Skeletal muscle satellite cell (primary cell): Measurements from ENCODE around the gene EPHB1.

ENCODE experiments used
- H3K27me3 ChIP-seq: 2 replicates; pipeline ENCODE4 v1.7.0; 2013; ENCODE audit warnings: low read length; ENCODE audit not compliant: control insufficient read depth, insufficient read depth
- H3K36me3 ChIP-seq: 2 replicates; pipeline ENCODE4 v1.7.0; 2013; ENCODE audit warnings: mild to moderate bottlenecking, control low read depth, low read length; ENCODE audit not compliant: insufficient read depth
- H3K4me1 ChIP-seq: 2 replicates; pipeline ENCODE4 v1.7.0; 2013; ENCODE audit warnings: low read length; ENCODE audit not compliant: control insufficient read depth, insufficient read depth
- H3K4me2 ChIP-seq: 2 replicates; pipeline ENCODE4 v1.7.0; 2013; ENCODE audit warnings: mild to moderate bottlenecking, low read length
- H3K4me3 ChIP-seq: 2 replicates; pipeline ENCODE4 v1.7.0; 2013; ENCODE audit warnings: low read length
- H3K9ac ChIP-seq: 2 replicates; pipeline ENCODE4 v1.7.0; 2013; ENCODE audit warnings: mild to moderate bottlenecking, low read depth, low read length, moderate library complexity
- H3K9me3 ChIP-seq: replicated peaks from 2 replicates; pipeline ENCODE4 v1.7.0; 2013; ENCODE audit warnings: mild to moderate bottlenecking, control low read depth, low read length

EPHB1 gene

GRCh38 chr3:134903837-134904236, 108.8 kb downstream of the EPHB1 start:
- Histone ChIP-seq H3K36me3 (no peaks in the 10 kb centered on the region), H3K9me3 (no peaks in the 10 kb centered on the region), H3K4me3 (no peak overlapping the region), H3K4me1 (no peaks in the 10 kb centered on the region), H3K4me2 (no peak overlapping the region), H3K27me3 (no peaks in the 10 kb centered on the region), H3K9ac (no peak overlapping the region)

DNA sequence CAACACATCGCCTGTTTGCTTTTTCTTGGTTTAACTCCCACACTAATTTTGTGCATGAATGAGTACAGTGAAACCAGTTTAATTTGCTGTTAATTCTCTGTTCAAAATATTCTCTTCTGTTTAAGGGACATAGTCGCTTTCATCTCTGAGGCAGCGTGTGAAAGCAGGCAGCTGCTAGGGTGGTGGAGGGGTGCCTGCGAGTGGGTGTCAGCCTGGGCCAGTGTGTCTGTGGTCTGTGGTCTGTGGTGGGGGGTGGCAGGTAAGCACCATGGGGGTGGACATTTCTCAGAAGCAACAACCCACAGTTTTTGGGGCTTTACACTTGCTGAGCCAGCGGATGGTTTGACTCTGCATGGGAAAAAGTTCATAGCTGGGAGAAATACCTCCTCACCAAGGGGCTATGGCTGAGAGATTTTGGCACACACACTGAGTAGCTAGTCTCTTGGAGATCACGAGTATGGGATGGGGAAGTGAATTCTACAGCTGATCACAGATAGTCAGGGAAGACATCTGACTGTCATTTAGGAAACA, 109.2 kb downstream of the EPHB1 start:
- Histone ChIP-seq H3K4me2 (no peak overlapping the region), H3K4me1 (no peaks in the 10 kb centered on the region), H3K4me3 (no peak overlapping the region), H3K9ac (no peak overlapping the region), H3K9me3 (no peaks in the 10 kb centered on the region), H3K36me3 (no peaks in the 10 kb centered on the region), H3K27me3 (no peaks in the 10 kb centered on the region)

GRCh38 chr3:134904776-134905646, 110.0 kb downstream of the EPHB1 start:
- no peaks in the 10 kb centered on the region for H3K36me3 ChIP-seq
- no peak overlapping the region for H3K4me2 ChIP-seq
- no peaks in the 10 kb centered on the region for H3K4me1 ChIP-seq
- no peak overlapping the region for H3K9ac ChIP-seq
- H3K9me3 ChIP-seq, result no peaks in the 10 kb centered on the region
- H3K27me3 ChIP-seq, result no peaks in the 10 kb centered on the region
- H3K4me3 ChIP-seq, result no peak overlapping the region

DNA sequence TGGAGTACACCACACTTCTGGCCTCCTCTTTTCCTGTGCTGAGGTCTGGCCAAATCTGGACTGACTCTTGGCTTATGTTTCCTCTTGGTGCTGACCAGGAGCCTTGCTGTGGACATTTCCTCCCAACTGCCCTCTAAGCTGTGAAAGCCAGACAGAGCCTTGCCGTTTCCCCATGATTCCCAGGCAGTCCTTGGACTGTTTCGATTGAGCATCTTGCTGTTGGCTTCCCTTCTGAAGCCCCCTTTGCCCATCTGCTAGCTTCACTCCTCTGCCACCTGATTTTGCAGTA, 110.5 kb downstream of the EPHB1 start:
- Histone ChIP-seq H3K9ac (no peak overlapping the region), H3K4me2 (no peak overlapping the region), H3K4me3 (no peak overlapping the region), H3K36me3 (no peaks in the 10 kb centered on the region), H3K4me1 (no peaks in the 10 kb centered on the region), H3K27me3 (no peaks in the 10 kb centered on the region), H3K9me3 (no peaks in the 10 kb centered on the region)

DNA sequence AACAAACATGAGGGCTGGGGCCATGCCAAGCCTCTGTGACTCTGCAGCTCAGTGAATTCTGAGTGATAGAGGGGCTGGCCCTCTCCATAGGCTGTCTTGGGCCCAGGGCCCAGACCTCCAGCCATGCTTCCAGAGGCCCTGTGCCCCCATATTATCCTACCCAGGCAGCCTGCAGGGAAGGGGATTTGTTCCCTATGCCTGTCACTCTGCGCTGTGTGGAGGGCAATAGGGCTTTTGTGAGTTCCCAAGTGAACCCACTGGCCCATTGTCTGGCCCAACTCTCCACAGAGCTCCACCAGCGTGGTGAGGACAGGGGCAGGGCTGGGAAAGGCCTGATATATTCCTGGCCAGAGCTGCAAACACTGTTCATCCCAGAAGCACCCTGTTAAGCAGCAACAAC, 113.2 kb downstream of the EPHB1 start:
- no peaks in the 10 kb centered on the region for H3K36me3 ChIP-seq
- no peak overlapping the region for H3K9ac ChIP-seq
- H3K4me1 ChIP-seq, result no peaks in the 10 kb centered on the region
- no peak overlapping the region for H3K4me2 ChIP-seq
- no peaks in the 10 kb centered on the region for H3K9me3 ChIP-seq
- H3K4me3 ChIP-seq, result no peak overlapping the region
- H3K27me3 ChIP-seq, result no peaks in the 10 kb centered on the region

DNA sequence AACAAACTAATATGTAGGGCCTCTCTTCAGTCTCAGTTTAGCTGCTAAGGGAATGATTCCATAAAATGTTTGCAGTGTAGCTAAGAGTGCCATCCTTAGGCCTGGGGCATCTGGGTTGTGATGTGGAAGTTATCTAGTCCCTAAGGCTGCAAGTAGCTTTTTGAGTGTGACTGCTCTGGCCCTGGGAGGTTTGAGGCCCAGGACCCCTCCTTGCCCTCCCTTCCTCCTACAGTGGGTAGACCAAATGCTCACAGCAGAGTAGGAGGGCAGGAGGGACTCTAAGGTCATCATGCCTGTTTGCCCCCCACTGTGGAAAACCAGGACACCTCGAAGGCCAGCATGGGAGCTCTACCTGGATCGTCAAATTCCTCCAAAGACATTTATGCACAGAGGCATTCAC, 115.0 kb downstream of the EPHB1 start:
- H3K36me3 ChIP-seq, result no peaks in the 10 kb centered on the region
- no peak overlapping the region for H3K4me3 ChIP-seq
- H3K4me1 ChIP-seq, result no peaks in the 10 kb centered on the region
- no peaks in the 10 kb centered on the region for H3K9me3 ChIP-seq
- no peak overlapping the region for H3K4me2 ChIP-seq
- no peak overlapping the region for H3K9ac ChIP-seq
- H3K27me3 ChIP-seq, result no peaks in the 10 kb centered on the region

DNA sequence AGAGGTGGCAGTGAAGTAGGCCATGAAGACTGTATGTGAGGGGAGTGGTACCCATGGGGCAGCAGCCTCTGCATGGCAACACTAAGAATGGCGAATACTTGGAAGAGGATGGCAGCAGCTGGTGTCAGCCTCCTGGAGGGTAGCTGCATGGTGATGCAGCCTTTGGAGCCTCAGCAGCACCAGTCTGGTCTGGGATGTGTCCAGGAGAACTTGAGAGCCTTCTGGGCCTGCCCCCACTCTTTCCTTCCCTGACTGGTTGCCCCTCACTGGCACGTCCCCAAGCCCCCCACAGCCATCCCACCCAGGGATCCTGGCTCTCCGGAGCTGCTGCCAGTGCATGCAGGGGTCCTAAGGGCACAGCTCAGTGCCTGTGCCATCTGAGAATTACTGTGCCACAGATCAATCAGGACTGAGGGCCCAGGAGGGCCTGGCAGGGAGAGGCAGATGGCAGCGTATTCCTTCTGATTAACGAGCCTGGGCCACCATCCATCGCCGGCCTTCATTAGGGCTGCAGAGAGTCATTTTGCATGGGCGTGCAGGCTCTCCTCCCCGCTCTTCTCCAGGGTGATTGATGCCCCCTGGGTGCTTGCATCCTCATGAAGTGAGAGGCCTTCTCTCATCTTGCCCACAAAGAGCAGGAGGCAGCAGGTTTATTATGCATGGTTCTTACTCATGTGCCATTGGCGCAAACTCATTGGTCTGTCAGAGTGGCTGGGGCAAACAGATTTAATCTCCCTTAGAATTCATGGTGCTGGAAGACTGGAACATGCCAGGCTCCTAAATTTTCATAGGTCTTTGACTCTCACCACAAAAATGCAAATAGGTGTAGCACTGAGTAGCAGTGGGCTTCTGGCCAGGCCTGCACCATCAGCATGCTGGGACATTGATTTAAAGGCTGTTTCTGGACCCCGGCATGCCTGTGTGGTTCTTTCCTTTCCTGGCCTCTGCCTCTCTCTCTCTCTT, 116.8 kb downstream of the EPHB1 start:
- Histone ChIP-seq H3K9me3 (no peaks in the 10 kb centered on the region), H3K4me3 (no peak overlapping the region), H3K9ac (no peak overlapping the region), H3K4me1 (no peaks in the 10 kb centered on the region), H3K4me2 (no peak overlapping the region), H3K27me3 (no peaks in the 10 kb centered on the region), H3K36me3 (no peaks in the 10 kb centered on the region)

DNA sequence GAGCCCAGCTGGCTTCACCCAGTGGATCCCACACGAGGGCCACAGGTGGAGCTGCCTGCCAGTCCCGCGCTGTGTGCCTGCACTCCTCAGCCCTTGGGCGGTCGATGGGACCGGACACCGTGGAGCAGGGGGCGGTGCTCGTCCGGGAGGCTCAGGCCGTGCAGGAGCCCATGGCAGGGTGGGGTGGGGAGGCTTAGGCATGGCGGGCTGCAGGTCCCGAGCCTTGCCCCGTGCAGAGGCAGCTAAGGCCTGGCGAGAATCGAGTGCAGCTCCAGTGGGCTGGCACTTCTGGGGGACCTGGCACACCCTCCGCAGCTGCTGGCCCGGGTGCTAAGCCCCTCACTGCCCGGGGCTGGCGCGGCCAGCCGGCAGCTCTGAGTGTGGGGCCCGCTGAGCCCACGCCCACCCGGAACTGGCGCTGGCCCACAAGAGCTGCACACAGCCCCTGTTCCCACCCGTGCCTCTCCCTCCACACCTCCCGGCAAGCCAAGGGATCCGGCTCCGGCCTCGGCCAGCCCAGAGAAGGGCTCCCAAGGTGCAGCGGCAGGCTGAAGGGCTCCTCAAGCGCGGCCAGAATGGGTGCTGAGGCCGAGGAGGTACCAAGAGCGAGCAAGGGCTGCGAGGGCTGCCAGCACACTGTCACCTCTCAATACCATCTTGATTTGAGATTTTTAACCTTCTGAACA, 121.4 kb downstream of the EPHB1 start:
- no peaks in the 10 kb centered on the region for H3K9me3 ChIP-seq
- no peaks in the 10 kb centered on the region for H3K27me3 ChIP-seq
- H3K4me1 ChIP-seq, result no peaks in the 10 kb centered on the region
- no peak overlapping the region for H3K9ac ChIP-seq
- no peak overlapping the region for H3K4me3 ChIP-seq
- no peak overlapping the region for H3K4me2 ChIP-seq
- H3K36me3 ChIP-seq, result no peaks in the 10 kb centered on the region

DNA sequence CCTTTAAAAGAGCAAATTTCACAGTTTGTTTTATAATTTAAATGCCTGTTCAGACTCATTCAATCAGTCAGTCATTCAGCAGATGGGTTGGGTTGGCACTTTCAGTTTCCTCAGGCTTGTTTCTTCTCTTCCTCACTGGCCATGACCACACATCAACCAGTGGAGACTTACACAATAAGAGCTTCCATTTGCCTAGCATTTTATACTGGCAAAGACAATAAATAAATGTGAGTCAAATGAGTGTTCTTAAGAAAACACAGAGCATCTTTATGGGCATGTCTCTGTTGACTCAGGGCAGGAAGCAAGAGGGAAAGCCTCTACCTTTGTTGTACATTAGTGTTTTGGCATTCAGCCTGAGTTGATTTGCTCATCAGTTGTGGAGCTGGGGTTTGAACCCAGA, 122.6 kb downstream of the EPHB1 start:
- Histone ChIP-seq H3K4me3 (no peak overlapping the region), H3K9me3 (no peaks in the 10 kb centered on the region), H3K4me2 (no peak overlapping the region), H3K9ac (no peak overlapping the region), H3K4me1 (no peaks in the 10 kb centered on the region), H3K27me3 (no peaks in the 10 kb centered on the region), H3K36me3 (no peaks in the 10 kb centered on the region)

- Histone ChIP-seq H3K4me2 (no peak overlapping the region), H3K9me3 (no peaks in the 10 kb centered on the region), H3K27me3 (no peaks in the 10 kb centered on the region), H3K9ac (no peak overlapping the region), H3K4me3 (no peak overlapping the region), H3K4me1 (no peaks in the 10 kb centered on the region), H3K36me3 (no peaks in the 10 kb centered on the region)
Measured at GRCh38 chr3:134918441-134918840, 123.4 kb downstream of the EPHB1 start.

GRCh38 chr3:134922101-134922500, 127.0 kb downstream of the EPHB1 start:
- Histone ChIP-seq H3K4me1 (no peaks in the 10 kb centered on the region), H3K4me3 (no peak overlapping the region), H3K9ac (no peak overlapping the region), H3K27me3 (no peaks in the 10 kb centered on the region), H3K36me3 (no peaks in the 10 kb centered on the region), H3K9me3 (no peaks in the 10 kb centered on the region), H3K4me2 (no peak overlapping the region)
